ENCODE data around the gene CNOT4.

Gene CNOT4

GRCh38 chr7:135541029-135541428 is 31.1 kb upstream of the CNOT4 start:
- Histone ChIP-seq H3K4me3 (ENCODE audit: low read depth, low read length) (no peak overlapping the region), H3K4me1 (ENCODE audit: control insufficient read depth in 1 of 2, insufficient read depth in 2 of 2, low read length in 2 of 2) (no peaks in the 10 kb centered on the region), H3K4ac (ENCODE audit: low read depth, low read length) (no peak overlapping the region), H3K14ac (ENCODE audit: low read length) (no peak overlapping the region), H2AK5ac (ENCODE audit: low read length) (no peak overlapping the region), H3K79me1 (ENCODE audit: low read length) (no peaks in the 10 kb centered on the region), H3K9ac (ENCODE audit: low read length) (no peak overlapping the region), H3K23ac (ENCODE audit: low read length) (no peak overlapping the region), H3K79me2 (ENCODE audit: control insufficient read depth, insufficient read depth, low read length, poor library complexity) (no peaks in the 10 kb centered on the region), H3K4me2 (ENCODE audit: low read length) (no peak overlapping the region), H4K91ac (ENCODE audit: low read depth, low read length) (no peak overlapping the region), H4K12ac (ENCODE audit: low read depth, low read length) (no peak overlapping the region), H2AFZ (ENCODE audit: insufficient read depth, low read length, poor library complexity) (no peak overlapping the region), H4K8ac (ENCODE audit: low read depth, low read length) (no peak overlapping the region), H2BK12ac (ENCODE audit: low read length) (no peak overlapping the region), H2BK120ac (ENCODE audit: insufficient read depth, low read length, poor library complexity) (no peak overlapping the region), H3K36me3 (ENCODE audit: control insufficient read depth in 1 of 2, insufficient read depth in 2 of 2, low read length in 2 of 2) (no peaks in the 10 kb centered on the region), H3K18ac (ENCODE audit: low read length) (no peak overlapping the region), H2BK5ac (ENCODE audit: low read depth, low read length, poor library complexity) (no peak overlapping the region), H3K27me3 (ENCODE audit: insufficient read depth, low read length) (no peaks in the 10 kb centered on the region), H3K27ac (ENCODE audit: low read depth, low read length) (no peak overlapping the region), H3K9me3 (ENCODE audit: insufficient read depth, low read depth, low read length) (no peaks in the 10 kb centered on the region)
- no CpG with 5 or more reads among the region's 6 CpGs for WGBS (ENCODE audit: extremely low coverage, insufficient coverage, insufficient read length)
- DNase-seq, result no peak

GRCh38 chr7:135539629-135540028 is 29.7 kb upstream of the CNOT4 start:
- no peak overlapping the region for H2BK12ac ChIP-seq (ENCODE audit: low read length)
- DNase-seq, result no peak
- H3K79me2 ChIP-seq (ENCODE audit: control insufficient read depth, insufficient read depth, low read length, poor library complexity), result no peaks in the 10 kb centered on the region
- no CpG with 5 or more reads among the region's 2 CpGs for WGBS (ENCODE audit: extremely low coverage, insufficient coverage, insufficient read length)
- no peak overlapping the region for H4K12ac ChIP-seq (ENCODE audit: low read depth, low read length)
- H2AK5ac ChIP-seq (ENCODE audit: low read length), result no peak overlapping the region
- H2BK120ac ChIP-seq (ENCODE audit: insufficient read depth, low read length, poor library complexity), result no peak overlapping the region
- no peaks in the 10 kb centered on the region for H3K79me1 ChIP-seq (ENCODE audit: low read length)
- H3K27ac ChIP-seq (ENCODE audit: low read depth, low read length), result no peak overlapping the region
- H3K9ac ChIP-seq (ENCODE audit: low read length), result no peak overlapping the region
- no peak overlapping the region for H3K23ac ChIP-seq (ENCODE audit: low read length)
- no peaks in the 10 kb centered on the region for H3K27me3 ChIP-seq (ENCODE audit: insufficient read depth, low read length)
- no peak overlapping the region for H4K8ac ChIP-seq (ENCODE audit: low read depth, low read length)
- H2AFZ ChIP-seq (ENCODE audit: insufficient read depth, low read length, poor library complexity), result no peak overlapping the region
- H3K4ac ChIP-seq (ENCODE audit: low read depth, low read length), result no peak overlapping the region
- H3K4me2 ChIP-seq (ENCODE audit: low read length), result no peak overlapping the region
- H3K4me3 ChIP-seq (ENCODE audit: low read depth, low read length), result no peak overlapping the region
- no peak overlapping the region for H3K14ac ChIP-seq (ENCODE audit: low read length)
- no peak overlapping the region for H4K91ac ChIP-seq (ENCODE audit: low read depth, low read length)
- H3K36me3 ChIP-seq (ENCODE audit: control insufficient read depth in 1 of 2, insufficient read depth in 2 of 2, low read length in 2 of 2), result no peaks in the 10 kb centered on the region
- H3K9me3 ChIP-seq (ENCODE audit: insufficient read depth, low read depth, low read length), result no peaks in the 10 kb centered on the region
- H2BK5ac ChIP-seq (ENCODE audit: low read depth, low read length, poor library complexity), result no peak overlapping the region
- no peaks in the 10 kb centered on the region for H3K4me1 ChIP-seq (ENCODE audit: control insufficient read depth in 1 of 2, insufficient read depth in 2 of 2, low read length in 2 of 2)
- H3K18ac ChIP-seq (ENCODE audit: low read length), result no peak overlapping the region

GRCh38 chr7:135538376-135538775 is 28.5 kb upstream of the CNOT4 start:
- no peak overlapping the region for H4K91ac ChIP-seq (ENCODE audit: low read depth, low read length)
- H3K36me3 ChIP-seq (ENCODE audit: control insufficient read depth in 1 of 2, insufficient read depth in 2 of 2, low read length in 2 of 2), result no peaks in the 10 kb centered on the region
- H3K4ac ChIP-seq (ENCODE audit: low read depth, low read length), result no peak overlapping the region
- no peak overlapping the region for H3K4me2 ChIP-seq (ENCODE audit: low read length)
- no peak overlapping the region for H3K27ac ChIP-seq (ENCODE audit: low read depth, low read length)
- no peak overlapping the region for H3K9ac ChIP-seq (ENCODE audit: low read length)
- H2BK120ac ChIP-seq (ENCODE audit: insufficient read depth, low read length, poor library complexity), result no peak overlapping the region
- H2AK5ac ChIP-seq (ENCODE audit: low read length), result no peak overlapping the region
- no peak overlapping the region for H2AFZ ChIP-seq (ENCODE audit: insufficient read depth, low read length, poor library complexity)
- no peak overlapping the region for H3K14ac ChIP-seq (ENCODE audit: low read length)
- H4K12ac ChIP-seq (ENCODE audit: low read depth, low read length), result no peak overlapping the region
- no peaks in the 10 kb centered on the region for H3K79me1 ChIP-seq (ENCODE audit: low read length)
- H3K18ac ChIP-seq (ENCODE audit: low read length), result no peak overlapping the region
- H3K4me3 ChIP-seq (ENCODE audit: low read depth, low read length), result no peak overlapping the region
- no peaks in the 10 kb centered on the region for H3K4me1 ChIP-seq (ENCODE audit: control insufficient read depth in 1 of 2, insufficient read depth in 2 of 2, low read length in 2 of 2)
- H3K27me3 ChIP-seq (ENCODE audit: insufficient read depth, low read length), result no peaks in the 10 kb centered on the region
- H2BK12ac ChIP-seq (ENCODE audit: low read length), result no peak overlapping the region
- WGBS (ENCODE audit: extremely low coverage, insufficient coverage, insufficient read length), result no CpG with 5 or more reads among the region's 3 CpGs
- DNase-seq, result no peak
- no peaks in the 10 kb centered on the region for H3K79me2 ChIP-seq (ENCODE audit: control insufficient read depth, insufficient read depth, low read length, poor library complexity)
- no peak overlapping the region for H3K23ac ChIP-seq (ENCODE audit: low read length)
- no peaks in the 10 kb centered on the region for H3K9me3 ChIP-seq (ENCODE audit: insufficient read depth, low read depth, low read length)
- no peak overlapping the region for H2BK5ac ChIP-seq (ENCODE audit: low read depth, low read length, poor library complexity)
- H4K8ac ChIP-seq (ENCODE audit: low read depth, low read length), result no peak overlapping the region

- Histone ChIP-seq H3K36me3 (ENCODE audit: control insufficient read depth in 1 of 2, insufficient read depth in 2 of 2, low read length in 2 of 2) (no peaks in the 10 kb centered on the region), H3K9ac (ENCODE audit: low read length) (no peak overlapping the region), H3K14ac (ENCODE audit: low read length) (no peak overlapping the region), H2BK120ac (ENCODE audit: insufficient read depth, low read length, poor library complexity) (no peak overlapping the region), H3K27ac (ENCODE audit: low read depth, low read length) (no peak overlapping the region), H3K4me3 (ENCODE audit: low read depth, low read length) (no peak overlapping the region), H3K4me1 (ENCODE audit: control insufficient read depth in 1 of 2, insufficient read depth in 2 of 2, low read length in 2 of 2) (no peaks in the 10 kb centered on the region), H2BK12ac (ENCODE audit: low read length) (no peak overlapping the region), H3K27me3 (ENCODE audit: insufficient read depth, low read length) (no peaks in the 10 kb centered on the region), H4K91ac (ENCODE audit: low read depth, low read length) (no peak overlapping the region), H2AK5ac (ENCODE audit: low read length) (no peak overlapping the region), H3K79me2 (ENCODE audit: control insufficient read depth, insufficient read depth, low read length, poor library complexity) (no peaks in the 10 kb centered on the region), H2AFZ (ENCODE audit: insufficient read depth, low read length, poor library complexity) (no peak overlapping the region), H4K8ac (ENCODE audit: low read depth, low read length) (no peak overlapping the region), H3K9me3 (ENCODE audit: insufficient read depth, low read depth, low read length) (no peaks in the 10 kb centered on the region), H3K79me1 (ENCODE audit: low read length) (no peaks in the 10 kb centered on the region), H3K23ac (ENCODE audit: low read length) (no peak overlapping the region), H4K12ac (ENCODE audit: low read depth, low read length) (no peak overlapping the region), H3K18ac (ENCODE audit: low read length) (no peak overlapping the region), H3K4me2 (ENCODE audit: low read length) (no peak overlapping the region), H3K4ac (ENCODE audit: low read depth, low read length) (no peak overlapping the region), H2BK5ac (ENCODE audit: low read depth, low read length, poor library complexity) (no peak overlapping the region)
- DNase-seq, result peak in 1 of 2 donors; percentile 30
Measured at GRCh38 chr7:135537905-135538304, 28.0 kb upstream of the CNOT4 start.

Data from trophoblast cell (in vitro differentiated cells and primary cell).